C4-2B (cell line): ENCODE data around the gene MMP25.

Experiments
- ZFX ChIP-seq: fragments of 450-650 bp; IDR thresholded peaks from 2 replicates; pipeline ENCODE4 v1.6.1; 2017
- TF ChIP-seq, protein P1 (sequence below): fragments of 450-650 bp; conservative IDR thresholded peaks from 2 replicates; pipeline ENCODE4 v1.5.1; 2017; ENCODE audit warnings: mild to moderate bottlenecking

DNA sequence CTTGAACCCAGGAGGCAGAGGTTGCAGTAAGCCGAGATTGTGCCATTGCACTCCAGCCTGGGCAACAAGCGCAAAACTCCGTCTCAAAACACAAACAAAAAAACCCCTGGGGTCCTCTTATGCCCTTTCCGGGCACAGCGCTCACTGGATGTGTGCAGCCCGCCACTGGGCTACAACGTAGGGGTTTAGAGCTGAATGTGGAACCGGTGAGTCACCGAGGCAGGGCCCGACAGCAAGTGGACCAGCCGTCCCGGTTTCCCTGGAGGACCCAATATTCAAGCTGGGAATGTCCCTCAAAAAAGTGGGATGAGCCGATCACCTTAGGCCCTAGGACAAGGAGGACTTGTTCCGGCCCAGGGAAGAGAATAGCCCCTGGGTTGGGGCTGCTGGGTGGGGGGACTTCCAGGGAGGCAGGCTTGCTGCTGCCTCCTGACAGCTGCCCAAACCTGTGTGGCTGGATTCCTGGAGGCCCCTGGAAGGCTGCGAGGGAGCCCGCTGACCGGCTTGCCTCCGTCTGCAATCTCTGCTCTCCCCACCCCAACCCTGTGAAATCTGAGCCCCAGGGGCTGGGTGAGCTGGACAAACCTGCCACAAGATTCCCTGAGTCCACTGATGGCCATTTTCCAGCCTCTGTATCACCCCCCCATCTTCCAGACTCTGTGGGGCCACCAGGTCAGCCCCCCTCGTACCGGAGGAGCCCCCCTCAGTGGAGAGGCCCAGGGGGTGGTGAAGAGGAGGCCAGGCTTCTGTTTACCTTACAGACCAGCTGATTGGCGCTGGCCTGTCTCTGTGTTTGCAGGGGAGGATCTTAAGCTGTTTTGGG lies 36.6 kb upstream of the MMP25 start:
- TF ChIP-seq, protein P1, sequence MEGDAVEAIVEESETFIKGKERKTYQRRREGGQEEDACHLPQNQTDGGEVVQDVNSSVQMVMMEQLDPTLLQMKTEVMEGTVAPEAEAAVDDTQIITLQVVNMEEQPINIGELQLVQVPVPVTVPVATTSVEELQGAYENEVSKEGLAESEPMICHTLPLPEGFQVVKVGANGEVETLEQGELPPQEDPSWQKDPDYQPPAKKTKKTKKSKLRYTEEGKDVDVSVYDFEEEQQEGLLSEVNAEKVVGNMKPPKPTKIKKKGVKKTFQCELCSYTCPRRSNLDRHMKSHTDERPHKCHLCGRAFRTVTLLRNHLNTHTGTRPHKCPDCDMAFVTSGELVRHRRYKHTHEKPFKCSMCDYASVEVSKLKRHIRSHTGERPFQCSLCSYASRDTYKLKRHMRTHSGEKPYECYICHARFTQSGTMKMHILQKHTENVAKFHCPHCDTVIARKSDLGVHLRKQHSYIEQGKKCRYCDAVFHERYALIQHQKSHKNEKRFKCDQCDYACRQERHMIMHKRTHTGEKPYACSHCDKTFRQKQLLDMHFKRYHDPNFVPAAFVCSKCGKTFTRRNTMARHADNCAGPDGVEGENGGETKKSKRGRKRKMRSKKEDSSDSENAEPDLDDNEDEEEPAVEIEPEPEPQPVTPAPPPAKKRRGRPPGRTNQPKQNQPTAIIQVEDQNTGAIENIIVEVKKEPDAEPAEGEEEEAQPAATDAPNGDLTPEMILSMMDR, result no peak
- TF ChIP-seq ZFX, result no peak
